Left lung (tissue), 10 donors: ENCODE results near the gene RAB20. TPM values are rescaled to one million over a fixed set of nuclear protein-coding genes. Genes with fewer than 3 reads are reported as not detected.
"Not testable (repeated sequence)": the region's sequence is repeated elsewhere in the genome, so short reads cannot be mapped to it uniquely, and the experiment has no call there.

Source experiments
- ATAC-seq: fragments of 200-7000 bp; cut with Tn5 transposase; one replicate; pipeline ENCODE4 v1.9.1; 2020; ENCODE audit warnings: moderate library complexity
- DNase-seq, 4 donors: peaks; one replicate each; pipeline ENCODE4 v3.0.0-alpha.2; 2013 to 2020
- H3K27ac ChIP-seq, 2 donors: fragments of 200-600 bp; sonication (generic) in 1 of 2; one replicate each; pipeline versions ENCODE4 v1.5.0 to v1.8.0; 2020 to 2021
- H3K27me3 ChIP-seq, 2 donors: fragments of 200-600 bp; sonication (generic) in 1 of 2; one replicate each; pipeline versions ENCODE4 v1.5.0 to v1.8.0; 2020 to 2021
- H3K36me3 ChIP-seq, 2 donors: fragments of 200-600 bp; sonication (generic) in 1 of 2; one replicate each; pipeline versions ENCODE4 v1.5.0 to v1.8.0; 2020 to 2021
- H3K4me1 ChIP-seq, 2 donors: fragments of 200-600 bp; one replicate each; pipeline ENCODE4 v1.8.0; 2021
- H3K4me3 ChIP-seq, 2 donors: fragments of 200-600 bp; sonication (generic) in 1 of 2; one replicate each; pipeline versions ENCODE4 v1.5.0 to v1.8.0; 2020 to 2021; ENCODE audit warnings: mild to moderate bottlenecking in 1 of 2
- H3K9me3 ChIP-seq, 2 donors: fragments of 200-600 bp; sonication (generic) in 1 of 2; one replicate each; pipeline versions ENCODE4 v1.5.0 to v1.8.0; 2020 to 2021
- CTCF ChIP-seq, 2 donors: fragments of 200-600 bp; sonication (generic) in 1 of 2; IDR thresholded peaks; one replicate each; pipeline versions ENCODE4 v1.5.0 to v1.8.0; 2021; ENCODE audit warnings: antibody characterized with exemption in 2 of 2
- intact Hi-C, 2 donors: fragments of 100-400 bp; cut with DNase I; formaldehyde crosslinking; loops; one replicate each; pipeline versions ENCODE4 v1.11.2 to v1.14.2; 2022
- polyA plus RNA-seq, 6 donors: library from polyadenylated mRNA; unstranded; fragments of 120-200 nt; gene quantifications; one replicate each; pipeline ENCODE4 v1.2.1, GENCODE V29; 2013; ENCODE audit not compliant: insufficient read length in 6 of 6
- total RNA-seq, 2 donors: library from RNA; stranded (reverse); fragmentation: NEBNext Ultra II Directional; extraction: Animal tissue kit (Norgen Biotek cat#: 25700); gene quantifications; one replicate each; pipeline ENCODE4 v1.2.1, GENCODE V29; 2021
- donor health status: DM: no; HTN: yes; CAD: no.
- donor health status: DM: no; HTN: no; CAD: no.

RAB20 gene
- total and polyA plus RNA-seq, 8 donors, result 20.1 to 42.4 (median 21.3) TPM

- no peak for TF ChIP-seq CTCF (IDR thresholded peaks at IDR 0.05)
- intact Hi-C loops, result no loop called here
- ATAC-seq (no peak), DNase-seq (no peak)
- Histone ChIP-seq H3K27me3 (no peaks in the 10 kb centered on the region), H3K27ac (no peak overlapping the region), H3K9me3 (no peaks in the 10 kb centered on the region), H3K4me3 (no peak overlapping the region), H3K36me3 (peaks cover 0 to 89% of the 10 kb centered on the region in 2 donors), H3K4me1 (no peaks in the 10 kb centered on the region)
Measured at GRCh38 chr13:110491869-110492678, 69.4 kb downstream of the RAB20 start.

GRCh38 chr13:110490009-110490770 is 71.3 kb downstream of the RAB20 start:
- intact Hi-C loops, result no loop called here
- no peak for TF ChIP-seq CTCF (IDR thresholded peaks at IDR 0.05)
- no peak for ATAC-seq
- no peaks in the 10 kb centered on the region for H3K27me3 ChIP-seq
- no peak overlapping the region for H3K4me3 ChIP-seq
- H3K36me3 ChIP-seq, result peaks cover 0 to 85% of the 10 kb centered on the region in 2 donors
- H3K4me1 ChIP-seq, result no peaks in the 10 kb centered on the region
- no peak overlapping the region for H3K27ac ChIP-seq
- no peak for DNase-seq
- H3K9me3 ChIP-seq, result no peaks in the 10 kb centered on the region

GRCh38 chr13:110486880-110487279 is 74.6 kb downstream of the RAB20 start:
- H3K27me3 ChIP-seq, H3K4me1 ChIP-seq, DNase-seq, H3K27ac ChIP-seq, H3K9me3 ChIP-seq, H3K4me3 ChIP-seq, intact Hi-C loops, ATAC-seq: not testable (repeated sequence)
- peaks cover 0 to 90% of the 10 kb centered on the region in 2 donors for H3K36me3 ChIP-seq

- peaks cover 0 to 84% of the 10 kb centered on the region in 2 donors for H3K36me3 ChIP-seq
- H3K27ac ChIP-seq, result no peak overlapping the region
- no peaks in the 10 kb centered on the region for H3K4me1 ChIP-seq
- intact Hi-C loops, result no loop called here
- H3K4me3 ChIP-seq, result no peak overlapping the region
- DNase-seq (no peak), ATAC-seq (no peak)
- H3K9me3 ChIP-seq, result no peaks in the 10 kb centered on the region
- no peak for TF ChIP-seq CTCF (IDR thresholded peaks at IDR 0.05)
- H3K27me3 ChIP-seq, result no peaks in the 10 kb centered on the region
Measured at GRCh38 chr13:110486061-110486715, 75.3 kb downstream of the RAB20 start.

GRCh38 chr13:110485604-110486003 is 75.9 kb downstream of the RAB20 start:
- Histone ChIP-seq H3K9me3 (no peaks in the 10 kb centered on the region), H3K27ac (no peak overlapping the region), H3K36me3 (peaks cover 0 to 79% of the 10 kb centered on the region in 2 donors), H3K4me3 (no peak overlapping the region), H3K27me3 (no peaks in the 10 kb centered on the region), H3K4me1 (no peaks in the 10 kb centered on the region)
- intact Hi-C loops, result no loop called here
- ATAC-seq (no peak), DNase-seq (no peak)
- TF ChIP-seq CTCF (IDR thresholded peaks at IDR 0.05), result no peak
